Measurements from ENCODE around the gene RALGPS1.

Gene RALGPS1

GRCh38 chr9:127155314-127155960 lies 240.9 kb downstream of the RALGPS1 start:
- no peak for TF ChIP-seq ZFX (IDR thresholded peaks at IDR 0.05)
- H3K27ac ChIP-seq: no peak overlapping the region

GRCh38 chr9:127158786-127159324 lies 244.3 kb downstream of the RALGPS1 start:
- no peak overlapping the region for H3K27ac ChIP-seq
- TF ChIP-seq CTCF (conservative IDR thresholded peaks at IDR 0.05) (no peak), ZFX (IDR thresholded peaks at IDR 0.05) (no peak)

GRCh38 chr9:127159325-127159801 lies 244.8 kb downstream of the RALGPS1 start:
- H3K27ac ChIP-seq: no peak overlapping the region
- TF ChIP-seq CTCF (conservative IDR thresholded peaks at IDR 0.05) (no peak), ZFX (IDR thresholded peaks at IDR 0.05) (no peak)

GRCh38 chr9:127159949-127160610 lies 245.5 kb downstream of the RALGPS1 start:
- no peak for TF ChIP-seq ZFX (IDR thresholded peaks at IDR 0.05)
- no peak for TF ChIP-seq CTCF (conservative IDR thresholded peaks at IDR 0.05)
- no peak overlapping the region for H3K27ac ChIP-seq

GRCh38 chr9:127161081-127161624 lies 246.6 kb downstream of the RALGPS1 start:
- H3K27ac ChIP-seq: no peak overlapping the region
- TF ChIP-seq CTCF (conservative IDR thresholded peaks at IDR 0.05) (no peak), ZFX (IDR thresholded peaks at IDR 0.05) (no peak)

GRCh38 chr9:127162046-127162863 lies 247.7 kb downstream of the RALGPS1 start:
- no peak for TF ChIP-seq CTCF (conservative IDR thresholded peaks at IDR 0.05)
- no peak for TF ChIP-seq ZFX (IDR thresholded peaks at IDR 0.05)
- no peak overlapping the region for H3K27ac ChIP-seq

- no peak overlapping the region for H3K27ac ChIP-seq
- TF ChIP-seq CTCF (conservative IDR thresholded peaks at IDR 0.05) (no peak), ZFX (IDR thresholded peaks at IDR 0.05) (no peak)
Observed at GRCh38 chr9:127162864-127163365, 248.3 kb downstream of the RALGPS1 start.
